ENCODE data around the gene PEX6.
A peak's percentile ranks its signal among the peaks of the same experiment; 100 is the strongest.

Gene PEX6

GRCh38 chr6:42935322-42935721 is 43.7 kb downstream of the PEX6 start:
- Mint-ChIP-seq H3K27ac (no peak overlapping the region), H3K4me1 (peaks cover 34% of the 10 kb centered on the region), H3K4me3 (no peak overlapping the region), H3K36me3 (ENCODE audit: low read depth) (peaks cover 56% of the 10 kb centered on the region), H3K9me3 (no peaks in the 10 kb centered on the region), H3K27me3 (ENCODE audit: low read depth, poor library complexity) (no peaks in the 10 kb centered on the region)
- DNase-seq = no peak
- TF ChIP-seq CTCF (IDR thresholded peaks at IDR 0.05) = no peak

GRCh38 chr6:42933205-42933604 is 45.8 kb downstream of the PEX6 start:
- no peak for TF ChIP-seq CTCF (IDR thresholded peaks at IDR 0.05)
- Mint-ChIP-seq H3K4me1 (peaks cover 49% of the 10 kb centered on the region), H3K9me3 (no peaks in the 10 kb centered on the region), H3K4me3 (no peak overlapping the region), H3K36me3 (ENCODE audit: low read depth) (peaks cover 56% of the 10 kb centered on the region), H3K27ac (no peak overlapping the region), H3K27me3 (ENCODE audit: low read depth, poor library complexity) (no peaks in the 10 kb centered on the region)
- DNase-seq = no peak

- no peak for DNase-seq
- Mint-ChIP-seq H3K4me3 (peak overlapping the region; percentile 7), H3K36me3 (ENCODE audit: low read depth) (peaks cover 49% of the 10 kb centered on the region), H3K27me3 (ENCODE audit: low read depth, poor library complexity) (no peaks in the 10 kb centered on the region), H3K4me1 (peaks cover 45% of the 10 kb centered on the region), H3K9me3 (no peaks in the 10 kb centered on the region), H3K27ac (peak overlapping the region; percentile 87)
- no peak for TF ChIP-seq CTCF (IDR thresholded peaks at IDR 0.05)
Measured at GRCh38 chr6:42932412-42932811, 46.6 kb downstream of the PEX6 start.

- H3K4me3 Mint-ChIP-seq = peak overlapping the region; percentile 94
- peaks cover 57% of the 10 kb centered on the region for H3K4me1 Mint-ChIP-seq
- H3K27ac Mint-ChIP-seq = peak overlapping the region; percentile 98
- no peak for DNase-seq
- peaks cover 29% of the 10 kb centered on the region for H3K36me3 Mint-ChIP-seq (ENCODE audit: low read depth)
- H3K9me3 Mint-ChIP-seq = no peaks in the 10 kb centered on the region
- no peak for TF ChIP-seq CTCF (IDR thresholded peaks at IDR 0.05)
- H3K27me3 Mint-ChIP-seq (ENCODE audit: low read depth, poor library complexity) = no peaks in the 10 kb centered on the region
Measured at GRCh38 chr6:42929821-42930360, 49.1 kb downstream of the PEX6 start.

- peak within 1 kb of the TSS; percentile 99 for H3K27ac Mint-ChIP-seq
- H3K4me1 Mint-ChIP-seq = peaks cover 57% of the 10 kb centered on the region
- H3K36me3 Mint-ChIP-seq (ENCODE audit: low read depth) = peaks cover 24% of the 10 kb centered on the region
- TF ChIP-seq CTCF (IDR thresholded peaks at IDR 0.05) = no peak
- no peaks in the 10 kb centered on the region for H3K27me3 Mint-ChIP-seq (ENCODE audit: low read depth, poor library complexity)
- DNase-seq = peak; percentile 91
- H3K9me3 Mint-ChIP-seq = no peaks in the 10 kb centered on the region
- peak within 1 kb of the TSS; percentile 94 for H3K4me3 Mint-ChIP-seq
Measured at GRCh38 chr6:42928986-42929820, 49.8 kb downstream of the PEX6 start, which contains the start of gene CNPY3. Gene CNPY3 (plus strand): TSS chr6:42929480. CDS start chr6:42929571, 91 bp downstream.

Measured in nephron progenitor cell (in vitro differentiated cells).